DMS 273 (cell line): ENCODE results near the gene NTN3.

ENCODE experiments used
- DNase-seq: peaks from one replicate; lab custom pipeline; 2025; ENCODE audit not compliant: unreplicated experiment; lab: John Stamatoyannopoulos, UW

NTN3 gene

DNA sequence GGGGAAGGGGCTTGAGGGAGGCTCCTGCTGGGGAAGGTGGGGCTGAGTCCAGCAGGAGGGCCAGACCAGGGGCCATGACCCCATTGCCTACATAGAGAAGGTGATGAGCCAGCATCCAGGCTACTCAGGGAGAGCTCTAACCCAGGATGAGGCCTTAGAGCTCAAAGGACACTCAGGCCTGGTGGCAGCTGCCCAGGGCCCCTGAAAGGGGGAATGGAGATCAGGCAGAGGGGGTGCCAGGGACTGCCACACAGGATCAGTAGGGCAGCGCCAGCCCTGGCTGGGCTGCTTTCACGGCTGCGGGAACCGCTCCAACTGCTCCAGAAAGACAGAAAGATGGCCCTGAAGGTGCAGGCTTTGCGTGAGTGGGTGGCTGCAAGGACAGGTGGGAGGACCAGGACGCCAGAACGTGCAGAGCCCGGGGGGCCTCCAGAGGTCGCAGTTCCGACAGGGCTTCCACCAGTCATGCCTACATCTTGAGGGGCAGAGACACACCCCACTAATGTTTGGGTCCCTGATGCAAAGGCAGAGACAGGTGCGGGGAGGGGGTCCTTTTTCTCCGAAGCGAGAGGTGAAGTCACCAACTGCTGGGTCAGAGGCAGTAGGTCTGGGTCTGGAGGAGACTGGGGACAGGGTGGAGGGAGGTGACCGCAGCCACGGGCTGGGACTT, 41.8 kb downstream of the NTN3 start:
- DNase-seq, result peak; percentile 56

- peak; percentile 98 for DNase-seq
These were observed 42.6 kb downstream of the NTN3 start, which contains the start of gene ATP6V0C for GRCh38 chr16:2513405-2514332. Gene ATP6V0C (plus strand): TSS chr16:2513952. CDS start chr16:2514104, 152 bp downstream.

- DNase-seq, result peak; percentile 46
These were observed 43.5 kb downstream of the NTN3 start for GRCh38 chr16:2514333-2515179.

GRCh38 chr16:2515180-2515851, 44.2 kb downstream of the NTN3 start:
- DNase-seq, result no peak

GRCh38 chr16:2516391-2517240, 45.5 kb downstream of the NTN3 start:
- no peak for DNase-seq

DNA sequence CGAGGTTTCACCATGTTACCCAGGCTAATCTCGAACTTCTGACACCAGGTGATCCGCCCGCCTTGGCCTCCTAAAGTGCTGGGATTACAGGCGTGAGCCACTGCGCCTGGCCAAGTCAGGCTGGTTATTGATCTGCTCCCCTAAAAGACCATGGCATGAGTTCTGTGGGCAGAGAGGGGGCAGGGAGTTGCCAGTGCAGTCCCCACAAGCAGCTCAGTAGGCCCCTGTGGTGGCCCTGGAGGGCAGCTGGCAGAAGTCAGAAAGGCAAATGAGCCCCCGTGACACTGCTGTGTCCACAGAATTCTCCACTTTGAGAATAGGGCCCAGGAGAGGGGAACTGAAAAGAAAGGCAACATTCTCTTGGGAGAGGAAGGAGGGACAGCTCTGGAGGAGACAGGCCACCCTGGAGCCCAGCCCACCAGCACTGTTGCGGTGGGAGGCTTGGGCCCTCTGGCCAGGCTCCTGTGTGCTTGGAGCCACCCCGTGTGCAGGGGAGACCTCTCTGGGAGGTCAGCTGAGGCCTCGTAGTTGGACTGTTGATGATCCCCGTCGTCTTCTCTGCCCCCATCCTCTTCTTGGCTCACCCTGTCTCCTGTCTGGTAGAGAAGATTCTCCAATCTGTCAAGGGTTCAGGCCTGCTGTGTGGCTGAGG, 47.0 kb downstream of the NTN3 start:
- no peak for DNase-seq

- no peak for DNase-seq
These were observed 48.0 kb downstream of the NTN3 start for GRCh38 chr16:2518823-2519710.

DNA sequence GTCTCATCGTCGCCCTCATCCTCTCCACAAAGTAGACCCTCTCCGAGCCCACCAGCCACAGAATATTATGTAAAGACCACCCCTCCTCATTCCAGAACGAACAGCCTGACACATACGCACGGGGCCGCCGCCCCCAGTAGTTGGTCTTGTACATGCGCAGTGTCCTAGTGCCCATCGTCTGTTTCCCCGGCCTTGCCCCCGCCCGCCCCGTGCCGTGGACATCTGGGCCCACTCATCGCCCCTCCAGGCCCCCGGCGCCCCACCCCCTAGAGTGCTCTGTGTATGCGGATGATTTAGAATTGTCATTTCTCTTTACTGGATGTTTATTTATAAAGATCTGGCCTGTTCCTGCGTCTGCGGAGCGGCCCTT, 48.6 kb downstream of the NTN3 start:
- no peak for DNase-seq

- peak; percentile 97 for DNase-seq
These were observed 49.1 kb downstream of the NTN3 start, which contains the start of gene AMDHD2 for GRCh38 chr16:2520097-2520783. Gene AMDHD2 (plus strand): TSS chr16:2520371. CDS start chr16:2520459, 88 bp downstream.

DNA sequence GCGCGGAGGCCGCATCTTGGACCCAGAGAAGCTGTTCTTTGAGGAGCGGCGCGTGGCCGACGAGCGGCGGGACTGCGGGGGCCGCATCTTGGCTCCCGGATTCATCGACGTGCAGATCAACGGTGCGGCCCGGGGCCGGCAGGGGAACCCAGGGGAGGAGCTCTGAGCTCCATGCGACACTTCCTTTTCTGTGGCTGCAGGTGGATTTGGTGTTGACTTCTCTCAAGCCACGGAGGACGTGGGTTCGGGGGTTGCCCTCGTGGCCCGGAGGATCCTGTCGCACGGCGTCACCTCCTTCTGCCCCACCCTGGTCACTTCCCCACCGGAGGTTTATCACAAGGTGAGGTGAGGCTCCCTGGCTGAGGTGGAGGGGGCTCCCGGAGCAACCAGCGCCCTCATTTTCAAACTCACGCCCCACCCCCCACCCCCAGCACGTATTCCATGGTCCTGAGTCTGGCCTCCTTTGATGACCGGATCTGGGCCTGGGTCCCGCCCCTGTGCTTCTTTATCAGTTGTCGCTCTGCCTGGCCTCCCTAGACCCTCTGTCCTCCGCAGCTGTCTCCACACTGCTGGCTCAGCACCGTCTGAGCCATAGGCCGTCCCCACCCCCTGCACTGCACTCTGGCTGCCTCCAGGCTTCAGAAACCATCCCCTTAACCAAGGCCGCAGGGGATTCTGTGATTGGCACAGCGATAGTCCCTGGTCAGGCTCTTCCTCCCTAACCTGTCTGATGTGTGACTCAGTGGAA, 49.9 kb downstream of the NTN3 start:
- DNase-seq, result peak; percentile 45
